SK-N-SH (cell line): ENCODE measurements around the gene TLCD5. TPM values are rescaled to one million over a fixed set of nuclear protein-coding genes. Genes with fewer than 3 reads are reported as not detected.

Experiments
- CTCF ChIA-PET: fragments of 300-600, 350-600 bp; formaldehyde crosslinking; extraction: SDS; loops from one replicate; lab custom pipeline; 2021; lab: Yijun Ruan, JAX
- POLR2A ChIA-PET: fragments of 350-600 bp; sonication (Branson Sonifier 250); formaldehyde crosslinking; extraction: SDS; loops from one replicate; lab custom pipeline; 2020; ENCODE audit warnings: antibody characterized with exemption, inconsistent platforms; lab: Yijun Ruan, JAX
- DNase-seq: peaks from one replicate; pipeline ENCODE4 v3.0.0; 2012
- H2AFZ ChIP-seq: fragments of 200-600 bp; sonication (generic); 2 replicates; pipeline ENCODE4 v1.8.1; 2016; ENCODE audit warnings: antibody characterized with exemption, mild to moderate bottlenecking, low read depth
- H3F3A ChIP-seq: fragments of 200-600 bp; sonication (generic); replicated peaks from 2 replicates; pipeline ENCODE3; 2016; ENCODE audit warnings: antibody characterized with exemption, mild to moderate bottlenecking; ENCODE audit not compliant: insufficient read depth
- H3K27ac ChIP-seq, 2 experiments: fragments of 200-500 bp in 1 of 2; fragments of 200-600 bp in 1 of 2; sonication (Bioruptor generic) in 1 of 2; sonication (generic), shearing (Covaris generic) in 1 of 2; 2 replicates each; pipeline versions ENCODE4 v1.5.1 to v1.6.1; 2014 to 2016; ENCODE audit warnings: low read depth in 2 of 2, inconsistent platforms in 1 of 2, low read length in 1 of 2, mild to moderate bottlenecking in 1 of 2, mixed read lengths in 1 of 2
- H3K27me3 ChIP-seq: fragments of 200-600 bp; sonication (generic), shearing (Covaris generic); 2 replicates; pipeline ENCODE4 v1.6.1; 2016; ENCODE audit warnings: mixed run types; ENCODE audit not compliant: insufficient read depth
- H3K36me3 ChIP-seq, 2 experiments: fragments of 200-500 bp in 1 of 2; fragments of 200-600 bp in 1 of 2; sonication (Bioruptor generic) in 1 of 2; sonication (generic) in 1 of 2; replicated peaks in 1 of 2; 2 replicates each; pipeline versions ENCODE3 to v1.5.1; 2014 to 2016; ENCODE audit warnings: low read length in 1 of 2, mild to moderate bottlenecking in 1 of 2; ENCODE audit not compliant: insufficient read depth in 2 of 2, control insufficient read depth in 1 of 2
- H3K4me1 ChIP-seq, 2 experiments: fragments of 200-500 bp in 1 of 2; fragments of 200-600 bp in 1 of 2; sonication (Bioruptor generic) in 1 of 2; sonication (generic), shearing (Covaris generic) in 1 of 2; 2 replicates each; pipeline versions ENCODE4 v1.5.1 to v1.6.1; 2014 to 2016; ENCODE audit warnings: low read depth in 1 of 2, low read length in 1 of 2, mixed run types in 1 of 2; ENCODE audit not compliant: insufficient read depth in 2 of 2, control insufficient read depth in 1 of 2
- H3K4me2 ChIP-seq: fragments of 200-600 bp; sonication (generic), shearing (Covaris generic); 2 replicates; pipeline ENCODE4 v1.6.1; 2017; ENCODE audit warnings: mixed run types
- H3K4me3 ChIP-seq, 2 experiments: fragments of 200-500 bp in 1 of 2; fragments of 200-600 bp in 1 of 2; sonication (Bioruptor generic) in 1 of 2; sonication (generic), shearing (Covaris generic) in 1 of 2; 2 replicates each; pipeline versions ENCODE4 v1.5.1 to v1.8.1; 2014 to 2016; ENCODE audit warnings: low read depth in 2 of 2, inconsistent platforms in 1 of 2, low read length in 1 of 2, mild to moderate bottlenecking in 1 of 2, mixed read lengths in 1 of 2, moderate library complexity in 1 of 2
- H3K79me2 ChIP-seq: fragments of 200-600 bp; sonication (generic); 2 replicates; pipeline ENCODE4 v1.8.1; 2017; ENCODE audit warnings: mild to moderate bottlenecking; ENCODE audit not compliant: insufficient read depth
- H3K9ac ChIP-seq: fragments of 200-600 bp; sonication (generic); 2 replicates; pipeline ENCODE4 v1.6.1; 2017; ENCODE audit warnings: mixed run types
- H3K9me2 ChIP-seq: fragments of 200-600 bp; sonication (generic); 2 replicates; pipeline ENCODE4 v1.6.1; 2017; ENCODE audit warnings: mixed run types
- H3K9me3 ChIP-seq: fragments of 200-600 bp; sonication (generic); 2 replicates; pipeline ENCODE4 v1.6.1; 2017; ENCODE audit warnings: mixed run types, mild to moderate bottlenecking, moderate library complexity
- H4K20me1 ChIP-seq: fragments of 200-600 bp; sonication (generic); 2 replicates; pipeline ENCODE4 v1.6.1; 2017; ENCODE audit warnings: mild to moderate bottlenecking, mixed run types; ENCODE audit not compliant: insufficient read depth
- CHD2 ChIP-seq: fragments of 150-350 bp; IDR thresholded peaks from 2 replicates; pipeline ENCODE4 v1.6.1; 2018; ENCODE audit warnings: low read length; ENCODE audit not compliant: partially characterized antibody
- EZH2phosphoT487 ChIP-seq: fragments of 200-600 bp; sonication (generic); IDR thresholded peaks from 2 replicates; pipeline ENCODE4 v1.6.1; 2017; ENCODE audit warnings: low read depth, mixed run types, mild to moderate bottlenecking, antibody characterized with exemption, moderate library complexity, borderline replicate concordance
- FOXJ3 ChIP-seq: sonication (generic); formaldehyde crosslinking; IDR thresholded peaks from 2 replicates; pipeline ENCODE4 v1.5.1; 2020; ENCODE audit warnings: mild to moderate bottlenecking, missing genetic modification reagents
- GABPA ChIP-seq: IDR thresholded peaks from 2 replicates; pipeline ENCODE4 v1.4.0; 2012; ENCODE audit warnings: low read depth, mild to moderate bottlenecking
- GATA2 ChIP-seq: sonication (generic); formaldehyde crosslinking; IDR thresholded peaks from 2 replicates; pipeline ENCODE4 v1.5.0; 2020; ENCODE audit warnings: mild to moderate bottlenecking, missing genetic modification reagents
- JUND ChIP-seq: IDR thresholded peaks from 2 replicates; pipeline ENCODE4 v1.4.0; 2012
- MXI1 ChIP-seq: IDR thresholded peaks from 2 replicates; pipeline ENCODE4 v1.6.1; 2012; ENCODE audit warnings: mild to moderate bottlenecking, low read depth, low read length, improper control_type of control experiment
- NFIC ChIP-seq: IDR thresholded peaks from 2 replicates; pipeline ENCODE4 v1.4.0; 2012; ENCODE audit warnings: borderline replicate concordance
- NRF1 ChIP-seq: IDR thresholded peaks from 2 replicates; pipeline ENCODE4 v1.6.1; 2012; ENCODE audit warnings: low read depth, mild to moderate bottlenecking, low read length
- POLR2AphosphoS5 ChIP-seq: IDR thresholded peaks from 2 replicates; pipeline ENCODE4 v1.6.1; 2012; ENCODE audit warnings: low read depth, low read length
- RFX5 ChIP-seq: IDR thresholded peaks from 2 replicates; pipeline ENCODE4 v1.6.1; 2012; ENCODE audit warnings: mild to moderate bottlenecking, improper control_type of control experiment, low read length
- TAF1 ChIP-seq: IDR thresholded peaks from 2 replicates; pipeline ENCODE4 v1.6.1; 2012; ENCODE audit warnings: low read depth, mild to moderate bottlenecking, low read length, moderate library complexity, borderline replicate concordance
- TCF12 ChIP-seq: IDR thresholded peaks from 2 replicates; pipeline ENCODE4 v1.4.0; 2012
- USF1 ChIP-seq: IDR thresholded peaks from 2 replicates; pipeline ENCODE4 v1.4.0; 2012; ENCODE audit warnings: low read depth, borderline replicate concordance
- WGBS: methylation state at CpG from one replicate; pipeline ENCODE4 v1.1.6; 2017; ENCODE audit warnings: low lambda C conversion rate; 5-methylcytosine and 5-hydroxymethylcytosine counted together
- polyA plus RNA-seq, 3 experiments: library from polyadenylated mRNA; depleted of rRNA; stranded (reverse); fragments of >200 nt; gene quantifications; 2 replicates each; pipeline ENCODE4 v1.2.3, GENCODE V29; 2012
- TF ChIP-seq, protein P1 (sequence below): IDR thresholded peaks from 2 replicates; pipeline ENCODE4 v1.6.1; 2012; ENCODE audit warnings: mild to moderate bottlenecking, low read depth, low read length, moderate library complexity
- TF ChIP-seq, protein P2 (sequence below): fragments of 200-600 bp; sonication (generic); IDR thresholded peaks from 2 replicates; pipeline ENCODE4 v1.6.1; 2017; ENCODE audit warnings: antibody characterized with exemption, mild to moderate bottlenecking, moderate library complexity
- TF ChIP-seq, protein P3 (sequence below): IDR thresholded peaks from 2 replicates; pipeline ENCODE4 v1.4.0; 2012; ENCODE audit warnings: low read depth, borderline replicate concordance
- TF ChIP-seq, protein P4 (sequence below): IDR thresholded peaks from 2 replicates; pipeline ENCODE4; 2012
- TF ChIP-seq, protein P5 (sequence below): IDR thresholded peaks from 2 replicates; pipeline ENCODE4 v1.4.0; 2012; ENCODE audit warnings: low read depth

The TLCD5 gene
- polyA plus RNA-seq, 1 of the 3 experiments (the other 2 are of a cell fraction) = 12.7 TPM

DNA sequence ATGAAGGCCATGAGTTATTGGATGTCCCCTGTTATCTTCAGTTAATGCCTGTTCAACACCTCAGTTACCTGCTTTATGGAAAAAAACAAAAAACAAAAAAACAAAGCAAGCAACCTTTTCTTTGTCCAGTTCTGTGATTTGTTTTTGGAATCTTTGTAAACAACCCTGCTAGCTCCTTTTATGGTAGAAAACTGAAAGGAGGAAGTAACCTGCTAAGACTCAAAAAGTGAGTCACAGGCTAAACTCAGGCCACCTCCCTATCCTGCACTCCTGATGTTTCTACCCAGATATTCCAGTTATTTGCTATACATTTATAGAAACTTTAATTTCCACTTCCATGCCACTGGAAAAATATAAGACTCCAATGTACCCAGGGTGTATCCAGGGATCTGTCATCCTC lies 20.6 kb upstream of the TLCD5 start (continued):
- TF ChIP-seq, protein P1, sequence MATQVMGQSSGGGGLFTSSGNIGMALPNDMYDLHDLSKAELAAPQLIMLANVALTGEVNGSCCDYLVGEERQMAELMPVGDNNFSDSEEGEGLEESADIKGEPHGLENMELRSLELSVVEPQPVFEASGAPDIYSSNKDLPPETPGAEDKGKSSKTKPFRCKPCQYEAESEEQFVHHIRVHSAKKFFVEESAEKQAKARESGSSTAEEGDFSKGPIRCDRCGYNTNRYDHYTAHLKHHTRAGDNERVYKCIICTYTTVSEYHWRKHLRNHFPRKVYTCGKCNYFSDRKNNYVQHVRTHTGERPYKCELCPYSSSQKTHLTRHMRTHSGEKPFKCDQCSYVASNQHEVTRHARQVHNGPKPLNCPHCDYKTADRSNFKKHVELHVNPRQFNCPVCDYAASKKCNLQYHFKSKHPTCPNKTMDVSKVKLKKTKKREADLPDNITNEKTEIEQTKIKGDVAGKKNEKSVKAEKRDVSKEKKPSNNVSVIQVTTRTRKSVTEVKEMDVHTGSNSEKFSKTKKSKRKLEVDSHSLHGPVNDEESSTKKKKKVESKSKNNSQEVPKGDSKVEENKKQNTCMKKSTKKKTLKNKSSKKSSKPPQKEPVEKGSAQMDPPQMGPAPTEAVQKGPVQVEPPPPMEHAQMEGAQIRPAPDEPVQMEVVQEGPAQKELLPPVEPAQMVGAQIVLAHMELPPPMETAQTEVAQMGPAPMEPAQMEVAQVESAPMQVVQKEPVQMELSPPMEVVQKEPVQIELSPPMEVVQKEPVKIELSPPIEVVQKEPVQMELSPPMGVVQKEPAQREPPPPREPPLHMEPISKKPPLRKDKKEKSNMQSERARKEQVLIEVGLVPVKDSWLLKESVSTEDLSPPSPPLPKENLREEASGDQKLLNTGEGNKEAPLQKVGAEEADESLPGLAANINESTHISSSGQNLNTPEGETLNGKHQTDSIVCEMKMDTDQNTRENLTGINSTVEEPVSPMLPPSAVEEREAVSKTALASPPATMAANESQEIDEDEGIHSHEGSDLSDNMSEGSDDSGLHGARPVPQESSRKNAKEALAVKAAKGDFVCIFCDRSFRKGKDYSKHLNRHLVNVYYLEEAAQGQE = no peak
- no peak for TF ChIP-seq POLR2AphosphoS5
- no peak for TF ChIP-seq NRF1
- TF ChIP-seq GABPA = no peak
- TF ChIP-seq EZH2phosphoT487 = no peak
- TF ChIP-seq TCF12 = no peak
- TF ChIP-seq TAF1 = no peak
- no peak for TF ChIP-seq MXI1
- TF ChIP-seq GATA2 = no peak
- TF ChIP-seq JUND = no peak
- TF ChIP-seq, protein P2, sequence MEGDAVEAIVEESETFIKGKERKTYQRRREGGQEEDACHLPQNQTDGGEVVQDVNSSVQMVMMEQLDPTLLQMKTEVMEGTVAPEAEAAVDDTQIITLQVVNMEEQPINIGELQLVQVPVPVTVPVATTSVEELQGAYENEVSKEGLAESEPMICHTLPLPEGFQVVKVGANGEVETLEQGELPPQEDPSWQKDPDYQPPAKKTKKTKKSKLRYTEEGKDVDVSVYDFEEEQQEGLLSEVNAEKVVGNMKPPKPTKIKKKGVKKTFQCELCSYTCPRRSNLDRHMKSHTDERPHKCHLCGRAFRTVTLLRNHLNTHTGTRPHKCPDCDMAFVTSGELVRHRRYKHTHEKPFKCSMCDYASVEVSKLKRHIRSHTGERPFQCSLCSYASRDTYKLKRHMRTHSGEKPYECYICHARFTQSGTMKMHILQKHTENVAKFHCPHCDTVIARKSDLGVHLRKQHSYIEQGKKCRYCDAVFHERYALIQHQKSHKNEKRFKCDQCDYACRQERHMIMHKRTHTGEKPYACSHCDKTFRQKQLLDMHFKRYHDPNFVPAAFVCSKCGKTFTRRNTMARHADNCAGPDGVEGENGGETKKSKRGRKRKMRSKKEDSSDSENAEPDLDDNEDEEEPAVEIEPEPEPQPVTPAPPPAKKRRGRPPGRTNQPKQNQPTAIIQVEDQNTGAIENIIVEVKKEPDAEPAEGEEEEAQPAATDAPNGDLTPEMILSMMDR = no peak
- TF ChIP-seq, protein P3, sequence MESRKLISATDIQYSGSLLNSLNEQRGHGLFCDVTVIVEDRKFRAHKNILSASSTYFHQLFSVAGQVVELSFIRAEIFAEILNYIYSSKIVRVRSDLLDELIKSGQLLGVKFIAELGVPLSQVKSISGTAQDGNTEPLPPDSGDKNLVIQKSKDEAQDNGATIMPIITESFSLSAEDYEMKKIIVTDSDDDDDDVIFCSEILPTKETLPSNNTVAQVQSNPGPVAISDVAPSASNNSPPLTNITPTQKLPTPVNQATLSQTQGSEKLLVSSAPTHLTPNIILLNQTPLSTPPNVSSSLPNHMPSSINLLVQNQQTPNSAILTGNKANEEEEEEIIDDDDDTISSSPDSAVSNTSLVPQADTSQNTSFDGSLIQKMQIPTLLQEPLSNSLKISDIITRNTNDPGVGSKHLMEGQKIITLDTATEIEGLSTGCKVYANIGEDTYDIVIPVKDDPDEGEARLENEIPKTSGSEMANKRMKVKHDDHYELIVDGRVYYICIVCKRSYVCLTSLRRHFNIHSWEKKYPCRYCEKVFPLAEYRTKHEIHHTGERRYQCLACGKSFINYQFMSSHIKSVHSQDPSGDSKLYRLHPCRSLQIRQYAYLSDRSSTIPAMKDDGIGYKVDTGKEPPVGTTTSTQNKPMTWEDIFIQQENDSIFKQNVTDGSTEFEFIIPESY = no peak

- Histone ChIP-seq H3K4me2 (no peak overlapping the region), H3K4me1 (0 out of 4 replicates have a peak, but pooled peaks cover 0 to 6% of the 10 kb centered on the region in 2 experiments), H3K9me2 (no peaks in the 10 kb centered on the region), H2AFZ (no peak overlapping the region), H3K4me3 (no peak overlapping the region), H3K9ac (no peak overlapping the region), H3K79me2 (no peaks in the 10 kb centered on the region), H4K20me1 (no peaks in the 10 kb centered on the region), H3F3A (peaks cover 4% of the 10 kb centered on the region), H3K36me3 (no peaks in the 10 kb centered on the region), H3K9me3 (no peaks in the 10 kb centered on the region), H3K27ac (no peak overlapping the region), H3K27me3 (no peaks in the 10 kb centered on the region)
- 77% methylated on average over 12 of the region's 12 CpGs for WGBS
- TF ChIP-seq RFX5 = no peak
- no peak for TF ChIP-seq POLR2AphosphoS5
- TF ChIP-seq FOXJ3 = no peak
- TF ChIP-seq EZH2phosphoT487 = no peak
- TF ChIP-seq, protein P4, sequence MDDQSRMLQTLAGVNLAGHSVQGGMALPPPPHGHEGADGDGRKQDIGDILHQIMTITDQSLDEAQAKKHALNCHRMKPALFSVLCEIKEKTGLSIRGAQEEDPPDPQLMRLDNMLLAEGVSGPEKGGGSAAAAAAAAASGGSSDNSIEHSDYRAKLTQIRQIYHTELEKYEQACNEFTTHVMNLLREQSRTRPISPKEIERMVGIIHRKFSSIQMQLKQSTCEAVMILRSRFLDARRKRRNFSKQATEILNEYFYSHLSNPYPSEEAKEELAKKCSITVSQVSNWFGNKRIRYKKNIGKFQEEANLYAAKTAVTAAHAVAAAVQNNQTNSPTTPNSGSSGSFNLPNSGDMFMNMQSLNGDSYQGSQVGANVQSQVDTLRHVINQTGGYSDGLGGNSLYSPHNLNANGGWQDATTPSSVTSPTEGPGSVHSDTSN = no peak
- TF ChIP-seq, protein P5, sequence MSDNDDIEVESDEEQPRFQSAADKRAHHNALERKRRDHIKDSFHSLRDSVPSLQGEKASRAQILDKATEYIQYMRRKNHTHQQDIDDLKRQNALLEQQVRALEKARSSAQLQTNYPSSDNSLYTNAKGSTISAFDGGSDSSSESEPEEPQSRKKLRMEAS = no peak
- no peak for TF ChIP-seq NFIC
- TF ChIP-seq CHD2 = no peak
- no peak for TF ChIP-seq USF1
- POLR2A ChIA-PET = no interaction called here
- no peak for DNase-seq
- CTCF ChIA-PET = interaction anchor here (1.1 to 13.0 kb wide), 5 partner anchors 18 to 134 kb away, joined by 3 to 189 read pairs (median 5); no protein-coding TSS in a partner anchor
These were observed 19.8 kb upstream of the TLCD5 start for GRCh38 chr11:120305286-120305685.
